ENCODE results near the gene XRCC3. TPM values are rescaled to one million over a fixed set of nuclear protein-coding genes. Genes with fewer than 3 reads are reported as not detected.

The XRCC3 gene
- total and polyA plus RNA-seq, 2 experiments from 2014 or later = 20.4 to 72.9 TPM

- TF ChIP-seq REST (IDR thresholded peaks at IDR 0.05; ENCODE audit: unreplicated experiment) = no peak
- TF ChIP-seq ZNF331 (CRISPR knock-in tag; IDR thresholded peaks at IDR 0.05; ENCODE audit: low read depth) = no peak
- no peak for TF ChIP-seq NANOG (IDR thresholded peaks at IDR 0.05; ENCODE audit: borderline replicate concordance)
Measured at GRCh38 chr14:103696466-103697071, 18.7 kb downstream of the XRCC3 start (continued).

DNA sequence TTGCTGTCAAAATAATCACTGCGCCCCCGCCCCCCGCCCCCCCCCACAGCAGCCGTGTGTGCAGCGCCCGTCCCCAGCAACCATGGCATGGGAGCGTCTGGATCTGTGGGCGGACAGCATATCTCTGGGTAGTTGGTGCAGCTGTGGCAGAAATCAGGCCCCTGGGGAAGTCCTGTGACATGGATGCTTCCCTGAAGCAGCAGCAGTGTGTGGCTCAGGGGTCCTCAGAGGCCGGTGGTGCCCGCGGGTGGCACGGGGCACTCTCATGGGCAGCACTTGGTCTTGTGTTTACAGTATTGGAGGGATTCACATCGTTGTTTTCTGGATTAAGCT is 19.2 kb downstream of the XRCC3 start:
- Mint-ChIP-seq H3K36me3 (ENCODE audit: low read depth) (peaks cover 37% of the 10 kb centered on the region), H3K27ac (no peak overlapping the region; the same call in 1 of the 2 replicates), H3K27me3 (ENCODE audit: insufficient read depth, low read depth, poor library complexity) (peaks cover 32% of the 10 kb centered on the region), H3K4me1 (peaks cover 21% of the 10 kb centered on the region), H3K4me3 (no peak overlapping the region), H3K9me3 (no peaks in the 10 kb centered on the region; the same call in 2 of the 3 replicates)
- peaks cover 15% of the 10 kb centered on the region for H4K20me1 ChIP-seq (replicated peaks; ENCODE audit: insufficient read depth)
- no peak overlapping the region for H3K4me2 ChIP-seq
- no peak for TF ChIP-seq JUNB (IDR thresholded peaks at IDR 0.05; ENCODE audit: unreplicated experiment)
- no peak for TF ChIP-seq POLR2AphosphoS5 (IDR thresholded peaks at IDR 0.05; ENCODE audit: low read depth)
- H3K79me2 ChIP-seq (replicated peaks; ENCODE audit: insufficient read depth) = 0 out of 2 replicates have a peak, but pooled peaks cover 8% of the 10 kb centered on the region
- H3K9me2 ChIP-seq (ENCODE audit: insufficient read depth) = no peaks in the 10 kb centered on the region
- H3K4me3 ChIP-seq = no peak overlapping the region
- no peaks in the 10 kb centered on the region; the same call in 1 of the 2 replicates for H3K36me3 ChIP-seq (ENCODE audit: insufficient read depth)
- no peak overlapping the region for H3K27ac ChIP-seq (ENCODE audit: low read depth)
- peaks cover 6% of the 10 kb centered on the region; the same call in 1 of the 2 replicates for H3K4me1 ChIP-seq (ENCODE audit: insufficient read depth)
- H3K27me3 ChIP-seq (ENCODE audit: insufficient read depth) = no peaks in the 10 kb centered on the region
- no peak for DNase-seq (ENCODE audit: low spot score)
- no peak overlapping the region for H2AFZ ChIP-seq
- peaks cover 15% of the 10 kb centered on the region; the same call in 1 of the 2 replicates for H3F3A ChIP-seq (replicated peaks; ENCODE audit: low read depth)
- no peak for ATAC-seq

GRCh38 chr14:103695296-103696069 is 19.8 kb downstream of the XRCC3 start:
- no peak for ATAC-seq
- peaks cover 37% of the 10 kb centered on the region for H3K36me3 Mint-ChIP-seq (ENCODE audit: low read depth)
- no peak overlapping the region for H3K4me3 ChIP-seq
- TF ChIP-seq, protein P1, sequence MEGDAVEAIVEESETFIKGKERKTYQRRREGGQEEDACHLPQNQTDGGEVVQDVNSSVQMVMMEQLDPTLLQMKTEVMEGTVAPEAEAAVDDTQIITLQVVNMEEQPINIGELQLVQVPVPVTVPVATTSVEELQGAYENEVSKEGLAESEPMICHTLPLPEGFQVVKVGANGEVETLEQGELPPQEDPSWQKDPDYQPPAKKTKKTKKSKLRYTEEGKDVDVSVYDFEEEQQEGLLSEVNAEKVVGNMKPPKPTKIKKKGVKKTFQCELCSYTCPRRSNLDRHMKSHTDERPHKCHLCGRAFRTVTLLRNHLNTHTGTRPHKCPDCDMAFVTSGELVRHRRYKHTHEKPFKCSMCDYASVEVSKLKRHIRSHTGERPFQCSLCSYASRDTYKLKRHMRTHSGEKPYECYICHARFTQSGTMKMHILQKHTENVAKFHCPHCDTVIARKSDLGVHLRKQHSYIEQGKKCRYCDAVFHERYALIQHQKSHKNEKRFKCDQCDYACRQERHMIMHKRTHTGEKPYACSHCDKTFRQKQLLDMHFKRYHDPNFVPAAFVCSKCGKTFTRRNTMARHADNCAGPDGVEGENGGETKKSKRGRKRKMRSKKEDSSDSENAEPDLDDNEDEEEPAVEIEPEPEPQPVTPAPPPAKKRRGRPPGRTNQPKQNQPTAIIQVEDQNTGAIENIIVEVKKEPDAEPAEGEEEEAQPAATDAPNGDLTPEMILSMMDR (conservative IDR thresholded peaks at IDR 0.05; ENCODE audit: low read depth in 2 of 2) = no peak
- no peak for TF ChIP-seq STAT1 (IDR thresholded peaks at IDR 0.05; ENCODE audit: unreplicated experiment)
- no peak for TF ChIP-seq POLR2AphosphoS5 (IDR thresholded peaks at IDR 0.05; ENCODE audit: low read depth)

More at GRCh38 chr14:103695296-103696069, 19.8 kb downstream of the XRCC3 start:
- peaks cover 6% of the 10 kb centered on the region; the same call in 1 of the 2 replicates for H3K4me1 ChIP-seq (ENCODE audit: insufficient read depth)
- H3K27me3 ChIP-seq (ENCODE audit: insufficient read depth) = no peaks in the 10 kb centered on the region
- H3K9me2 ChIP-seq (ENCODE audit: insufficient read depth) = no peaks in the 10 kb centered on the region
- H3K27ac ChIP-seq (ENCODE audit: low read depth) = 0 out of 2 replicates have a peak overlapping the region, but pooled peaks have one; percentile 26
- peaks cover 21% of the 10 kb centered on the region for H3K4me1 Mint-ChIP-seq
- H3K4me2 ChIP-seq = no peak overlapping the region
- H3K27me3 Mint-ChIP-seq (ENCODE audit: insufficient read depth, low read depth, poor library complexity) = peaks cover 28% of the 10 kb centered on the region
- peaks cover 15% of the 10 kb centered on the region; the same call in 1 of the 2 replicates for H3F3A ChIP-seq (replicated peaks; ENCODE audit: low read depth)
- H3K36me3 ChIP-seq (ENCODE audit: insufficient read depth) = no peaks in the 10 kb centered on the region; the same call in 1 of the 2 replicates
- H3K27ac Mint-ChIP-seq = no peak overlapping the region
- H4K20me1 ChIP-seq (replicated peaks; ENCODE audit: insufficient read depth) = peaks cover 15% of the 10 kb centered on the region
- peaks cover 8% of the 10 kb centered on the region; the same call in 1 of the 2 replicates for H3K79me2 ChIP-seq (replicated peaks; ENCODE audit: insufficient read depth)
- no peaks in the 10 kb centered on the region; the same call in 2 of the 3 replicates for H3K9me3 Mint-ChIP-seq
- DNase-seq (ENCODE audit: low spot score) = no peak
- H2AFZ ChIP-seq = no peak overlapping the region
- no peak overlapping the region; the same call in 2 of the 3 replicates for H3K4me3 Mint-ChIP-seq

Data from GM23338 (cell line).